Uterus (tissue), 4 donors: ENCODE measurements around the gene DHRS1. TPM values are rescaled to one million over a fixed set of nuclear protein-coding genes. Genes with fewer than 3 reads are reported as not detected.

Source experiments
- DNase-seq, 2 donors: peaks; one replicate each; pipeline ENCODE4 v3.0.0-alpha.2; 2019 to 2020
- H3K27ac ChIP-seq, 2 donors: fragments of 200-600 bp; sonication (generic); 1 replicate in 1 of 2; 2 replicates in 1 of 2; pipeline ENCODE4 v1.5.1; 2016 to 2018
- H3K27me3 ChIP-seq, 2 donors: fragments of 200-600 bp; sonication (generic); one replicate each; pipeline ENCODE4 v1.5.1; 2018 to 2019; ENCODE audit warnings: control low read depth in 1 of 2
- H3K36me3 ChIP-seq, 2 donors: fragments of 200-600 bp; sonication (generic); one replicate each; pipeline ENCODE4 v1.5.1; 2019; ENCODE audit warnings: control low read depth in 1 of 2
- H3K4me1 ChIP-seq, 2 donors: fragments of 200-600 bp; sonication (generic); one replicate each; pipeline ENCODE4 v1.5.1; 2018 to 2019; ENCODE audit warnings: control low read depth in 1 of 2
- H3K4me3 ChIP-seq, 2 donors: fragments of 200-600 bp; sonication (generic); 1 replicate in 1 of 2; 2 replicates in 1 of 2; pipeline ENCODE4 v1.5.1; 2018 to 2019; ENCODE audit warnings: mild to moderate bottlenecking in 1 of 2
- H3K9me3 ChIP-seq, 2 donors: fragments of 200-600 bp; sonication (generic); one replicate each; pipeline ENCODE4 v1.5.1; 2019; ENCODE audit warnings: control low read depth in 1 of 2
- CTCF ChIP-seq, 4 experiments: fragments of 200-600 bp in 2 of 4; fragments of 450-650 bp in 2 of 4; sonication (generic) in 2 of 4; IDR thresholded peaks; one replicate each; pipeline ENCODE4 v1.5.1; 2016 to 2019; ENCODE audit warnings: antibody characterized with exemption in 4 of 4, mild to moderate bottlenecking in 2 of 4, moderate library complexity in 1 of 4
- POLR2A ChIP-seq, 2 donors: fragments of 450-650 bp; IDR thresholded peaks; one replicate each; pipeline ENCODE4 v1.6.1; 2016; ENCODE audit warnings: antibody characterized with exemption in 2 of 2, mild to moderate bottlenecking in 1 of 2, moderate library complexity in 1 of 2
- intact Hi-C: fragments of 100-400 bp; cut with DNase I; formaldehyde crosslinking; loops from one replicate; pipeline ENCODE4 v1.15.1; 2023; ENCODE audit warnings: low total_unique reads
- total RNA-seq, 4 donors: library from RNA; depleted of rRNA in 3 of 4; stranded (reverse); fragments of >200 nt in 3 of 4; gene quantifications; one replicate each; pipeline versions ENCODE4 v1.1.0 to v1.2.4, GENCODE V29; 2014 to 2023
- donor health status: DM: yes; HTN: yes; CAD: no.

Gene DHRS1
- total RNA-seq, 4 donors from 2014 or later, result 17.0 to 52.4 (median 37.7) TPM

DNA sequence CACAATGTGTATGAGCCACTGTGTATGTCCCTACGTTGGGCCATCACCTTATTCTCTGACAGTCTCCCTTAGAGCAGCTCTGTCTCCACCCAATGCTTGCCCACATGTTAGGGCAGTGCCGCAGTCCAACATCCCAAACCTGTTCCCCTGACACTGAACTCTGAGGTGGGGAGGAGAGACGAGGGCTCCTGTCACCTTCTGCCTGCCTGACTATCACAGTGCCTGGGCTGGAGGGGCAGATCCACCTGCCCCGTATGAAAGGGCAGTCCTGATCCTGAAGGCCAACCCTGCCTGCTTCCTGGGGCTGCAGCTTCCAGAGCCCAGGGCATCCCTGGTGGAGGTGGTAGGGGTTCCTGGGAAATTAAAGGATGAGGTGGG is 38.8 kb downstream of the DHRS1 start:
- Histone ChIP-seq H3K9me3 (no peaks in the 10 kb centered on the region), H3K4me1 (no peaks in the 10 kb centered on the region), H3K4me3 (no peak overlapping the region), H3K27me3 (no peaks in the 10 kb centered on the region), H3K27ac (no peak overlapping the region), H3K36me3 (no peaks in the 10 kb centered on the region)
- TF ChIP-seq POLR2A (IDR thresholded peaks at IDR 0.05), result no peak
- TF ChIP-seq CTCF (IDR thresholded peaks at IDR 0.05), result no peak
- no peak for DNase-seq
- intact Hi-C loops, result no loop called here

GRCh38 chr14:24260026-24260779 is 39.4 kb downstream of the DHRS1 start:
- no peak overlapping the region for H3K27ac ChIP-seq
- H3K36me3 ChIP-seq, result no peaks in the 10 kb centered on the region
- H3K9me3 ChIP-seq, result no peaks in the 10 kb centered on the region
- no peaks in the 10 kb centered on the region for H3K27me3 ChIP-seq
- TF ChIP-seq CTCF (IDR thresholded peaks at IDR 0.05) (no peak), POLR2A (IDR thresholded peaks at IDR 0.05) (no peak)
- intact Hi-C loops, result no loop called here
- no peaks in the 10 kb centered on the region for H3K4me1 ChIP-seq
- H3K4me3 ChIP-seq, result no peak overlapping the region
- DNase-seq, result no peak

- Histone ChIP-seq H3K9me3 (no peaks in the 10 kb centered on the region), H3K4me3 (no peak overlapping the region), H3K36me3 (no peaks in the 10 kb centered on the region), H3K27me3 (no peaks in the 10 kb centered on the region), H3K4me1 (no peaks in the 10 kb centered on the region), H3K27ac (no peak overlapping the region)
- intact Hi-C loops, result no loop called here
- no peak for DNase-seq
- no peak for TF ChIP-seq CTCF (IDR thresholded peaks at IDR 0.05)
- no peak for TF ChIP-seq POLR2A (IDR thresholded peaks at IDR 0.05)
Measured at GRCh38 chr14:24259282-24260025, 40.1 kb downstream of the DHRS1 start.

DNA sequence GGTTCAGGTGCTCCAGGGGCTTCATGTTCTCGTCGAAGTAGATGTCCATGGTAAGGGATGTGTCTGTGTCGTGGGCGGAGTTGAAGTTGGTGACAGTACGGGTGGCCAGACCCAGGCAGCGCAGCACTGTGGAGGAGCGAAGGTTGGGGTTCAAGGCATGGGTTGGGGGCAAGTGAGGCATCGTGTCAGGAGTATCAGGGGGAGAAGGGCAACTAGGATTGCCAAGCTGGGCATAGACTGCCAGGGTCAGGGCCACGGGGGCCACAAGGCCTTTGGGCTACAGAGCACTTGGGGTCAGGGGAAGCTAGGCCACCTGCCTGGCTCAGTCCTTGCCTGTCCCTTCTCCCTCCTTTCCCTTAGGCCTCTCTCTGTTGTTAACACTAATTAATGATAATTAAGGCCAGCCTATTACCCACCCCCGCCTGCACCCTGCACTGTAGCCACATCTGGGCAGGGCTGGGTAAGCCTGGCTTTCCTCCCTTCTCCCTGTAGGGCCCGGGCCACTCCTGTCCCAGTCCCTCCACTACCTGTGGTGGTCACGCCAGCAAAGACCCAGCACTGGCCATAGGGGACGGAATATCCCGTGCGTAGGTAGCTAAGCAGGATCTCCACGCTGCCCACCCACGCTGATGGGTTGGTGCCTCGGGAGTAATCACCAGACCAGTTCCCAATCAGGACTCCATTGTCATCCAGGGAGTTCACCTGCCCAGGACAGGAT is 40.9 kb downstream of the DHRS1 start:
- Histone ChIP-seq H3K36me3 (no peaks in the 10 kb centered on the region), H3K9me3 (no peaks in the 10 kb centered on the region), H3K4me1 (no peaks in the 10 kb centered on the region), H3K27ac (no peak overlapping the region), H3K27me3 (no peaks in the 10 kb centered on the region), H3K4me3 (no peak overlapping the region)
- TF ChIP-seq CTCF (IDR thresholded peaks at IDR 0.05), result no peak
- TF ChIP-seq POLR2A (IDR thresholded peaks at IDR 0.05), result no peak
- no peak for DNase-seq
- intact Hi-C loops, result no loop called here

- Histone ChIP-seq H3K4me1 (no peaks in the 10 kb centered on the region), H3K9me3 (no peaks in the 10 kb centered on the region), H3K27me3 (no peaks in the 10 kb centered on the region), H3K36me3 (no peaks in the 10 kb centered on the region), H3K27ac (no peak overlapping the region), H3K4me3 (no peak overlapping the region)
- no peak for TF ChIP-seq POLR2A (IDR thresholded peaks at IDR 0.05)
- TF ChIP-seq CTCF (IDR thresholded peaks at IDR 0.05), result no peak
- no peak for DNase-seq
- intact Hi-C loops, result no loop called here
Measured at GRCh38 chr14:24258119-24258518, 41.5 kb downstream of the DHRS1 start.
